ENCODE measurements around the gene ADGRG3.
"Not testable (repeated sequence)": the region's sequence is repeated elsewhere in the genome, so short reads cannot be mapped to it uniquely, and the experiment has no call there.

Gene ADGRG3

DNA sequence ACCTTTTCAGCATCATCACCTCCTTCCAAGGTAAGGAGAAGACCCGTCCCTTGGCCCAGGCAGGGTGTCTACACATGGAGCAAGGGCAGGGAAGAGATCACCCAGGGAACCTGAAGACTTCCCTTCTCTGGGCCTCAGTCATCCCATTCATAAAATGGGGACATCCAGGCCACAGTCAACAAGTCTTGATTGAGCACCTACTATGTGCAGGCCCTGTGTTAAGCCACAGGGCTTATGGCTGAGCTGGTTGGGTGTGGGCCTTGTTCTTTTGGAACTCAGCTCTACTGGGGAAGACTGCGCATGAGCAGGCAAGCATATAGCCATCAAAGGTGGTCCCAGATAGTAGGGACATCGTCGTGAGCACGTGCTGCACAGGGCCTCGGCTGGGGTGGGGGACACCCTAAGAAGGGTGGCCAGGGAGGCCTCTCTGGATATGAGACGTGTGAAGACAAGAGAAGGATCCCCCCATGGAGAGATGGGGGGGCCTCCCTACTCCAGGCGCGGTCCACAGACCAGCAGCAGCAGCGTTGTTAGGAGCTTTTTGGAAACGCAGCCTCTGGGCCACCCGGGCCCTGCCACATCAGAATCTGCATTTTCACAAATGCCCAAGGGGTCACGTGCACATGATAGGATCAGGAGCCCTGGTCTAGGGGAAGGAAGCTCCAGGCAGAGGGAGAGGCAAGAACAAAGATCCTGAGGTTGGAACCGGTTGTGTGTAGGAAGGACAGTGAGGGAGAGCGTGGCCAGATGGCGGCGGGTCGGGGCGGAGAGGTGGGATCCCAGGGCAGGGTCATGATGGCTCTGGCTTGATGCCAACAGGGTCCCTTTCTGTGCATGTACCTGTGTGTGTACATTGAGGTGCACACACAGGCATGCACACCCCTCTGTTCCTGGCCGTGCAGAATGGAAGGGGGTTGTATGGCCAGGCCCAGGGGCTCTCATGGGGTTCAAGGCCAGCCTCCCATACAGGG lies 5.9 kb upstream of the ADGRG3 start:
- Mint-ChIP-seq H3K4me3 (no peak overlapping the region), H3K4me1 (ENCODE audit: low read depth) (no peaks in the 10 kb centered on the region), H3K36me3 (ENCODE audit: low read depth) (no peaks in the 10 kb centered on the region), H3K27me3 (no peaks in the 10 kb centered on the region), H3K9me3 (no peaks in the 10 kb centered on the region), H3K27ac (no peak overlapping the region)
- DNase-seq, result no peak

DNA sequence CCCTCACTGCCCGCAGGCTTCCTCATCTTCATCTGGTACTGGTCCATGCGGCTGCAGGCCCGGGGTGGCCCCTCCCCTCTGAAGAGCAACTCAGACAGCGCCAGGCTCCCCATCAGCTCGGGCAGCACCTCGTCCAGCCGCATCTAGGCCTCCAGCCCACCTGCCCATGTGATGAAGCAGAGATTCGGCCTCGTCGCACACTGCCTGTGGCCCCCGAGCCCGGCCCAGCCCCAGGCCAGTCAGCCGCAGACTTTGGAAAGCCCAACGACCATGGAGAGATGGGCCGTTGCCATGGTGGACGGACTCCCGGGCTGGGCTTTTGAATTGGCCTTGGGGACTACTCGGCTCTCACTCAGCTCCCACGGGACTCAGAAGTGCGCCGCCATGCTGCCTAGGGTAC lies 4.7 kb upstream of the ADGRG3 start:
- Mint-ChIP-seq H3K27ac (no peak overlapping the region), H3K27me3 (no peaks in the 10 kb centered on the region), H3K9me3 (no peaks in the 10 kb centered on the region), H3K36me3 (ENCODE audit: low read depth) (no peaks in the 10 kb centered on the region), H3K4me1 (ENCODE audit: low read depth) (no peaks in the 10 kb centered on the region), H3K4me3 (no peak overlapping the region)
- no peak for DNase-seq

DNA sequence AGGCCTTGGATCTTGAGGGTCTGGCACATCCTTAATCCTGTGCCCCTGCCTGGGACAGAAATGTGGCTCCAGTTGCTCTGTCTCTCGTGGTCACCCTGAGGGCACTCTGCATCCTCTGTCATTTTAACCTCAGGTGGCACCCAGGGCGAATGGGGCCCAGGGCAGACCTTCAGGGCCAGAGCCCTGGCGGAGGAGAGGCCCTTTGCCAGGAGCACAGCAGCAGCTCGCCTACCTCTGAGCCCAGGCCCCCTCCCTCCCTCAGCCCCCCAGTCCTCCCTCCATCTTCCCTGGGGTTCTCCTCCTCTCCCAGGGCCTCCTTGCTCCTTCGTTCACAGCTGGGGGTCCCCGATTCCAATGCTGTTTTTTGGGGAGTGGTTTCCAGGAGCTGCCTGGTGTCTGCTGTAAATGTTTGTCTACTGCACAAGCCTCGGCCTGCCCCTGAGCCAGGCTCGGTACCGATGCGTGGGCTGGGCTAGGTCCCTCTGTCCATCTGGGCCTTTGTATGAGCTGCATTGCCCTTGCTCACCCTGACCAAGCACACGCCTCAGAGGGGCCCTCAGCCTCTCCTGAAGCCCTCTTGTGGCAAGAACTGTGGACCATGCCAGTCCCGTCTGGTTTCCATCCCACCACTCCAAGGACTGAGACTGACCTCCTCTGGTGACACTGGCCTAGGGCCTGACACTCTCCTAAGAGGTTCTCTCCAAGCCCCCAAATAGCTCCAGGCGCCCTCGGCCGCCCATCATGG lies 4.0 kb upstream of the ADGRG3 start:
- H3K4me3 Mint-ChIP-seq, result no peak overlapping the region
- no peak overlapping the region for H3K27ac Mint-ChIP-seq
- no peaks in the 10 kb centered on the region for H3K9me3 Mint-ChIP-seq
- no peak for DNase-seq
- H3K4me1 Mint-ChIP-seq (ENCODE audit: low read depth), result no peaks in the 10 kb centered on the region
- no peaks in the 10 kb centered on the region for H3K36me3 Mint-ChIP-seq (ENCODE audit: low read depth)
- H3K27me3 Mint-ChIP-seq, result no peaks in the 10 kb centered on the region

DNA sequence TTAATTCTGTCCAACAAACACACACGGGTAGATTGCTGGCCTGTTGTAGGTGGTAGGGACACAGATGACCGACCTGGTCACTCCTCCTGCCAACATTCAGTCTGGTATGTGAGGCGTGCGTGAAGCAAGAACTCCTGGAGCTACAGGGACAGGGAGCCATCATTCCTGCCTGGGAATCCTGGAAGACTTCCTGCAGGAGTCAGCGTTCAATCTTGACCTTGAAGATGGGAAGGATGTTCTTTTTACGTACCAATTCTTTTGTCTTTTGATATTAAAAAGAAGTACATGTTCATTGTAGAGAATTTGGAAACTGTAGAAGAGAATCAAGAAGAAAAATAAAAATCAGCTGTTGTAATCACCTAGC lies 3.5 kb upstream of the ADGRG3 start:
- Mint-ChIP-seq H3K4me3 (no peak overlapping the region), H3K27me3 (no peaks in the 10 kb centered on the region), H3K4me1 (ENCODE audit: low read depth) (no peaks in the 10 kb centered on the region), H3K9me3 (no peaks in the 10 kb centered on the region), H3K36me3 (ENCODE audit: low read depth) (no peaks in the 10 kb centered on the region), H3K27ac (no peak overlapping the region)
- no peak for DNase-seq

DNA sequence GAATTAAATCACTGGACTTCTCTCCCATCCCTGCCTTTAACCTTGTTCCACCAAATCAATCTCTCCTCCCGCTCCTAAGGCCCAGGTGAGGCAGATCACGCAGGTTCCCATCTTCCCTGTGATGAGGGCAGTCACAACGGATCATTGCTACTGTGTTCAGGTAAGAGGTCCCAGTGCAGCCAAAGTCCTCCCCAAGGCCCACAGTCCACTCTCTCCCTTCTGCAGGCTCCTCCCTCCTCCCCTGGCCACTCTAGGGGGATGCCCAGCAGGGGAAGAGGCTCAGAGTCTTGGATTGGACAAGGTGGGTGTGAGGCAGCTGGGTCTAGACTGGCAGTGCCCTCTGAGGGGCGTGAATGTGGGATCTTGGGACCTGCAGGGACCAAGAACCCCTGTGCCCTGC lies 2.6 kb upstream of the ADGRG3 start:
- Mint-ChIP-seq H3K9me3 (no peaks in the 10 kb centered on the region), H3K36me3 (ENCODE audit: low read depth) (no peaks in the 10 kb centered on the region), H3K27me3 (no peaks in the 10 kb centered on the region), H3K27ac (no peak overlapping the region), H3K4me1 (ENCODE audit: low read depth) (no peaks in the 10 kb centered on the region), H3K4me3 (no peak overlapping the region)
- DNase-seq, result no peak

DNA sequence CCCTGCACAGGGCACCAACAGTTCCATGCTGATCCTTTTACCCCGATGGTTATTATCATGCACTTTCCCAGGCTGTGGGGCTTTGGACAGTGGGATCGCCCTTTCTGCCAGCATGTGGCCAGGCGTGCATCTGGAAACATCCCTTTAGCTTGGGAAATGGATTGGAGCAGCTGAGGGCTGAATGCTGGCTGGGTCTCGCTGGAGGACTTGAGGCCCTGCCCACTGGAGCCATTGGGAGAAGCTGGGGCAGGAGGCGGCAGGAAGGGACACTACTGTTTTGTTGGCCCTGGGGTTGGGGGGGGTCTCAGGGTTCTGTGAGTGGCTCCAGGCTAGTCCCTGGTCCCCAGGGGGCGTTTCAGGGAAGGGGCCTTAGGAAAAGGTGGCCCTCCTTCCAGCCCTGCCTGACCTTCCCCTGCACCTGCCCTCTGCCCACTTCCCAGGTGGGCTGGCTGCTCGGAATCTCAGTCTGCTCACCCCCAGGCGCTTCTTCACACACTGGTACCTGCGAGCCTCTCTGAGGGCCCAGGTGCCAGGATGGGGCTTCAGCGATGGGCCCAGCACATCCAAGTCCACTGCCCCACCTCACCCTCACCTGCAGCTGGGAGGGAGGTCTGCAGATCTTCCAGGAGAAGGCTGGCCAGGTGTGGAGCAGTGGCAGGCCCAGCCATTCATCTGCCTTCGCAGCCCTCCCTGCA lies 1.6 kb upstream of the ADGRG3 start:
- no peaks in the 10 kb centered on the region for H3K27me3 Mint-ChIP-seq
- no peak overlapping the region for H3K4me3 Mint-ChIP-seq
- H3K4me1 Mint-ChIP-seq (ENCODE audit: low read depth), result no peaks in the 10 kb centered on the region
- H3K9me3 Mint-ChIP-seq, result no peaks in the 10 kb centered on the region
- no peak overlapping the region for H3K27ac Mint-ChIP-seq
- no peaks in the 10 kb centered on the region for H3K36me3 Mint-ChIP-seq (ENCODE audit: low read depth)
- no peak for DNase-seq

DNA sequence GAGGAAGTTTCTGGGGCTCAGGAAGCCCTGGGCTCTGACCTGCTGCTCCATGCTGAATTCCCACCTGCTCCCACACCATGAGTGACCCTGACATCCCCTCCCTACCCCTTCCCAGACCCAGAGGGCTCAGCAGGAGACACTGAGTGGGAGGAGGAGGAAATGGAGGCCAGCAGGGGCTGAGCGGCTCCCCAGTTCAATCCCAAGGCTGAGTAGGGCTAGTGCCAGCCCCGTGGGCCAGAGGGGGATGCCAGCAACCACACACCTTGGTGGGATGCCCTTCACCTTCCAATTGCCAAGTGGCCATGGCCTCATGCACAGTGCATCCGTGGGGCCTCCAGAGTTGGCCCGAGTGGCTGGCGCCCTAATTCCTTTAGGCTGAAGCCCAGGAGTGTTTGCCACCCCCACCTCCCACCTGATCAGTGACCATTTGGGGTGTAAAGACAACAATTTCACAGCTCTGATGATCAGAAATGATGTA lies 1.0 kb upstream of the ADGRG3 start:
- H3K27me3 Mint-ChIP-seq, result no peaks in the 10 kb centered on the region
- no peak for DNase-seq
- no peak overlapping the region for H3K4me3 Mint-ChIP-seq
- H3K9me3 Mint-ChIP-seq, result no peaks in the 10 kb centered on the region
- H3K27ac Mint-ChIP-seq, result no peak overlapping the region
- H3K4me1 Mint-ChIP-seq (ENCODE audit: low read depth), result no peaks in the 10 kb centered on the region
- no peaks in the 10 kb centered on the region for H3K36me3 Mint-ChIP-seq (ENCODE audit: low read depth)

DNA sequence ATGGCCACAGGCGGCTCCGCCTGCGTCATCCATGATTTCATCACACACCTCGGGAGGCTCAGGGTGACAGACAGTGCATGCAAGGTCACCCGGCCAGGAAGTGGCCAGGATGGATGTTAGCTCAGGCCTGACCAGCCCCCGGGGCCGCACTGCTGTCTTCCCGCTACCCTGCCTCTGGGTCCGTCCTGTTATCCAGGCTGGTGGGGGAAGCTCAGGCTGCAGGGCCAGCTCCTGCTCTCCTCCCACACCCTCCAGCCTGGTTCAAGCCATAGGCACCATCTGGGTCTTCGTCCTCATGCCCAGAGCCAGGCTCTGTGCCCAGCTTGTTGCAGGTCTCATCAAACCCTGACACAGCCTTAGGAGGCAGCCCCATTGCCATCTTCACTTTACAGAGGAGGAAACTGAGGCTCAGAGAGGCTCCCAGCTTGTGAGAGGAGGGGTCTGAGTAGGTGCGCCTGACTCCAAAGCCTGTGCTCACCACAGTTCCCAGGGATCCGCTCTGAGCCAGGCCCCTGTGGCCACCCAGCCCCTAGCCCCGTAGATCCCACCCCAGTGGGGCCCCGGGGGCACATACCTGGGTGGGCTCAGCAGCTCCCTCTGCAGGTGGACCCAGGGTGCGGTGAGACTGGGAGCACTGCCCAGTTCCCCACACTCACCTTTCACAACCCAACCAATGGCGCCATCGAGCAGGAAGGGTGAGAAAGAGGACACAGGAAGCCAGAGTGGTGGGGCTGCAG lies 412 bp upstream of the ADGRG3 start:
- no peaks in the 10 kb centered on the region for H3K36me3 Mint-ChIP-seq (ENCODE audit: low read depth)
- no peaks in the 10 kb centered on the region for H3K4me1 Mint-ChIP-seq (ENCODE audit: low read depth)
- H3K9me3 Mint-ChIP-seq, result no peaks in the 10 kb centered on the region
- no peak overlapping the region for H3K4me3 Mint-ChIP-seq
- H3K27ac Mint-ChIP-seq, result no peak overlapping the region
- no peaks in the 10 kb centered on the region for H3K27me3 Mint-ChIP-seq
- no peak for DNase-seq

DNA sequence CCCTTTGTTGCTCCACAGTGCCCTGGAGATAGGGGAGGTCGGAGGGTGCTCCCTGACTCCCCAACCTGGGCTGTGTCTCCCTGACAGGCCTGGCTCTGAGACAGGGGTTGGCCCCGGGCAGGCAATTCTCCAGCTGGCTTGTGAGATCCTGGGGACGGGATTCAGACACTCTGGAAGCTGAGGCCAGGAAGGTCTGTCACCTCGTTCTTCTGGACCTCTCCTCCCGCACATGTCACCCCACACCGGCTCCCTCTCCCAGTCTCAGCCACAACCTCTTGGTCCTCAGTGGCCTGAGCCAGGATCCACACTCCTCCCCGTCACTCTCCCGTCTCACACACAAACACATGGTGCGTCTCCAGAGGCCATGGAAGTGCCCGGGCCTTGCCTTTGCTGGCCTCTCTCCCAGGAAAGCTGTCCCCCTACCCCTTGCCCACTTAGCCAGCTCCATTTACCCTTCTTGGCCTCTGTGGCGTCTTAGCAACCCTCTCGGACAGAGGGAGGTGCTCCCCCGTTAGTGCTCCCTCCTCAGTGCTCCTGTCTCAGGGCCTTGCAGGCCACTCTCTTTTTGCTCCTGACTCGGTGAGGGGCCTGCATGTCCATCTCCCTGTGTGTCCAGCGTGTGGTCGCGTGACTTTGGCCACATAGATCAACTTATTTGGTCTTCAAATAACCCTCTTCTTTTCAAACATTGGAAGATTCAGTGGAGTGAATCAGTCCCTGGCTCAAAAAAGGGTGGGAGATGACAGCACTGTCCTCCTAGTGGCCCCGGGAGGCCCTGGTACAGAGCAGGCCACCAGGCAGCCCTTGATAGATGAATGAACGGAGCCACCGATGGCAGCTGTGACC lies 747 bp downstream of the ADGRG3 start:
- Mint-ChIP-seq H3K9me3 (no peaks in the 10 kb centered on the region), H3K27me3 (no peaks in the 10 kb centered on the region), H3K4me1 (ENCODE audit: low read depth) (no peaks in the 10 kb centered on the region), H3K36me3 (ENCODE audit: low read depth) (no peaks in the 10 kb centered on the region), H3K4me3 (no peak overlapping the region), H3K27ac (no peak overlapping the region)
- DNase-seq, result no peak

DNA sequence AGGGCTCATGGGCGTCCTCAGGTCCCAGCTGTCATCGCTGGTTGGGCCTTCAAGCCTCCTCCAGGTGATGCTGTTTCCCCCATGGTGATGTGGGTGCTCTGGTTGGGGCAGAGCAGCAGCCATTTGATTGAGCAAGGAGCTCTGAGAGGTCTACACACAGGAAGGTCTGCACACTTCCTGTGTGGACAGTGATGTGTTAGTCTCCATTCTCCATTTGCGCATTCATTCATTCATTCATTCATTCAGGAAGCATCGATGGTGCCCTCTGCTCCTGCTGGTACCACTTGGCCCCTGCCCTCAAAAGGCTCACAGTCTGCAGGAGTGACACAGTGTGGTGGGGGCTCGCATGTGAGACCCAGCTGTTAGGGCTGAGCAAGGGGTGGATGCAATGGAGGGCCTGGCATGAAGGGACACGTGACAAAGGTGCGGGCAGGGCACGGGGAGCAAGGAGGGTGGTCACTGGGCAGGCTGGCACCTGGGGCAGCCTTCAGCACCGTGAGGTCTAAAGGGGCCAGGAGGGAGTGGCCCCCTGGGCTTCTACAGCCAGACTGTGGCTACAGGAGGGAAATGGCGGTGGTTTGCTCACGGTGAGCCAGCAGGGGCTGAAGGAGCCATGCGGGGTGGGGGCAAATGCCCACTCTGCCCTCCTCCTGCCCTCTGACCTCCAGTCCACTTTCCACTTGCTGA lies 1.5 kb downstream of the ADGRG3 start:
- Mint-ChIP-seq H3K4me1 (ENCODE audit: low read depth) (no peaks in the 10 kb centered on the region), H3K27me3 (no peaks in the 10 kb centered on the region), H3K9me3 (no peaks in the 10 kb centered on the region), H3K4me3 (no peak overlapping the region), H3K27ac (no peak overlapping the region), H3K36me3 (ENCODE audit: low read depth) (no peaks in the 10 kb centered on the region)
- no peak for DNase-seq

DNA sequence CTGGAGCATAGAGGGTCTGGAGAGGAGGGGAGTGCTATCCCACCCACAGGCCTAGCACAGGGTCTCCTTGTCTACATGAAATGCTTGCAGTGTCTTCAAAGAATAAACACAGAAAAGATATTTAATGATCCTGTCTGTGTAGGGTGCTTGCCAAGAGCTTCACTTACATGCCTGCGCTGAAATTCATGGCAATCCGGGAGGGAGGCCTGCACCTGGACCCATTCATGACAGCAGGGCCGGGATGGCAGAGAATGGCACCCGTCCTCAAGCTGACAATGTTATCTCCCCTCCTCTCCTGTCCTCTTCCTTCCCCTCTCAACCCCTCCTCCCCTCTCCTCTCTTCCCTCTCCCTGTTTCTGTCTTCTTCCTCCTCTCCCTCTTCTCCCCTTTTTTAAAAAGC lies 2.1 kb downstream of the ADGRG3 start:
- no peaks in the 10 kb centered on the region for H3K27me3 Mint-ChIP-seq
- H3K27ac Mint-ChIP-seq, result no peak overlapping the region
- no peak overlapping the region for H3K4me3 Mint-ChIP-seq
- no peaks in the 10 kb centered on the region for H3K9me3 Mint-ChIP-seq
- no peak for DNase-seq
- no peaks in the 10 kb centered on the region for H3K36me3 Mint-ChIP-seq (ENCODE audit: low read depth)
- H3K4me1 Mint-ChIP-seq (ENCODE audit: low read depth), result no peaks in the 10 kb centered on the region

DNA sequence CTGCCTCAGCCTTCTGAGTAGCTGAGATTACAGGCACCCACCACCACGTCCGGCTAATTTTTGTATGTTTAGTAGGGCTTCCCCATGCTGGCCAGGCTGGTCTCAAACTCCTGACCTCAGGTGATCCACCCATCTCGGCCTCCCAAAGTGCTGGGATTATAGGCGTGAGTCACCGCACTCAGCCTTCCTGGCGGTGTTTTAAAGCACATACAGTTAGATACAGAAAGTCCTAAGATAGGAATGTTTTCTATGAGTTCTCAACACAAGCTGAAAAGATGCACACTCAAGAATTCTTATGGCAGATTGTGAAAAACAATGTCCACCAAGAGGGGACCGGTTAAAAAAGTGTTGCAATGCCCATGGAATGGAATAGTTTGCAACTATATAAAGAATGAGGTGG lies 3.3 kb downstream of the ADGRG3 start:
- H3K27me3 Mint-ChIP-seq; H3K36me3 Mint-ChIP-seq (ENCODE audit: low read depth): not testable (repeated sequence)

DNA sequence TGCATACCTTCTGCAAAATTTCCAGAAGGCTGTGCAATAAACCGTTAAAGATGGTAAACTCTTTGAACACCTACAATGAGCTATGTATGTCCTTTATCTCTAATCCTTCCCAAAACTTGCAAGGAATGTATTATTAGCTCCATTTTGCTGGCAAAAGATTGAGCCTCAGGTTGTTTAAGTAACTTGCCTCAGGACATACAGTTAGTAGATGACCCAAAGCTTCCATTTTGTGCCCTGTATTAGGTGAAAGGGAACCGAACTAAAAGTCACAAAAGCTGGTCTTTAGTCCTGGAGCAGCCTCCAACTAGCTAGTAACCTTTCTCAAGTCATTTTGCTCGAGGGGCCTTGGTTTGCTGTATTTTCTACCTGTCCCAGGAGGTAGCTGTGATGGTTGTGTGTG lies 4.3 kb downstream of the ADGRG3 start:
- H3K27me3 Mint-ChIP-seq, result no peaks in the 10 kb centered on the region
- H3K4me3 Mint-ChIP-seq, result no peak overlapping the region
- no peaks in the 10 kb centered on the region for H3K4me1 Mint-ChIP-seq (ENCODE audit: low read depth)
- no peaks in the 10 kb centered on the region for H3K9me3 Mint-ChIP-seq
- no peaks in the 10 kb centered on the region for H3K36me3 Mint-ChIP-seq (ENCODE audit: low read depth)
- DNase-seq, result no peak
- H3K27ac Mint-ChIP-seq, result no peak overlapping the region

More for the DNA sequence above, 3.3 kb downstream of the ADGRG3 start:
- H3K4me3 Mint-ChIP-seq; H3K4me1 Mint-ChIP-seq (ENCODE audit: low read depth); DNase-seq; H3K27ac Mint-ChIP-seq; H3K9me3 Mint-ChIP-seq: not testable (repeated sequence)
